Ishikawa (cell line): ENCODE results near the gene CBR3.

ENCODE experiments used
- EP300 ChIP-seq: IDR thresholded peaks from 2 replicates; pipeline ENCODE4 v1.6.1; 2012; ENCODE audit warnings: borderline replicate concordance
- MAX ChIP-seq: IDR thresholded peaks from 2 replicates; pipeline ENCODE4 v1.6.1; 2012
- TAF1 ChIP-seq: IDR thresholded peaks from 2 replicates; pipeline ENCODE4 v1.6.1; 2012; ENCODE audit warnings: low read depth, mild to moderate bottlenecking
- USF1 ChIP-seq: IDR thresholded peaks from 2 replicates; pipeline ENCODE4 v1.6.1; 2012

DNA sequence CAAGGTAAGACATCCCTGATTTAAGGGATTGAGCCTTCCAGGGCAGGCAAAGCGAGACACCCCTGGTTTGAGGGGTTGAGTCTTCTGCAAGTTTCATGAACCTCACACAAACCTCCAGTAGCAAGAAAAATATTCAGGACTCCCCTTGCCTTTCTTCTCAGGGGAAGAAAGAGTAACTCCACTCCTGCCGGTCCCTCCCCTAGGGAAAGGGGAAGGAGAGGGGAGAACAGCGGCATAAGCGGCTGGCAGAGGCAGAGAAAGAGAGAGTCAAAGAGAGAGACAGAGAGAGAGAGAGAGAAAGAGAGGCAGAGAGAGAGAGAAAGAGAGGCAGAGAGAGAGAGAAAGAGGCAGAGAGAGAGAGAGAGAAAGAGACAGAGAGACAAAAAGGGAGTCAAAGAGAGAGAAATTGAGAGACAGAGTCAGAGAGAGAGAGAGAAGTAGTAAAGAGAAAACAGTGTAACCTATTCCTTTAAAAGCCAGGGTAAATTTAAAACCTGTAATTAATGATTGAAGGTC, 29.5 kb upstream of the CBR3 start:
- no peak for TF ChIP-seq MAX
- no peak for TF ChIP-seq USF1
- TF ChIP-seq EP300 = no peak
- no peak for TF ChIP-seq TAF1
